Astrocyte (in vitro differentiated cells and primary cell): Measurements from ENCODE around the gene CACNA1D. TPM values are rescaled to one million over a fixed set of nuclear protein-coding genes. Genes with fewer than 3 reads are reported as not detected.

Experiments
- DNase-seq: peaks from one replicate; pipeline ENCODE4 v3.0.0-alpha.2; 2010; ENCODE audit warnings: low read depth
- FAIRE-seq: peaks from 2 replicates; lab custom pipeline; 2011; peaks lifted over from hg19 to GRCh38; lab: Jason Lieb, UNC
- H2AFZ ChIP-seq: 2 replicates; pipeline ENCODE4 v1.6.0; 2012; ENCODE audit warnings: low read depth, low read length, inconsistent platforms
- H3K27ac ChIP-seq: 2 replicates; pipeline ENCODE4 v1.5.1; 2011; ENCODE audit warnings: low read depth, low read length, inconsistent platforms
- H3K27me3 ChIP-seq: 2 replicates; pipeline ENCODE4 v1.6.0; 2011; ENCODE audit warnings: low read length, inconsistent platforms; ENCODE audit not compliant: insufficient read depth
- H3K36me3 ChIP-seq: 2 replicates; pipeline ENCODE4 v1.5.1; 2011; ENCODE audit warnings: low read length, inconsistent platforms; ENCODE audit not compliant: insufficient read depth
- H3K4me1 ChIP-seq: 2 replicates; pipeline ENCODE4 v1.5.1; 2011; ENCODE audit warnings: low read length, inconsistent platforms; ENCODE audit not compliant: insufficient read depth
- H3K4me2 ChIP-seq: 2 replicates; pipeline ENCODE4 v1.6.0; 2012; ENCODE audit warnings: low read length, inconsistent platforms
- H3K4me3 ChIP-seq: 2 replicates; pipeline ENCODE4 v1.5.1; 2011; ENCODE audit warnings: low read depth, mild to moderate bottlenecking, low read length, inconsistent platforms; ENCODE audit not compliant: insufficient read depth
- H3K79me2 ChIP-seq: 2 replicates; pipeline ENCODE4 v1.6.0; 2012; ENCODE audit warnings: mild to moderate bottlenecking, low read length, inconsistent platforms; ENCODE audit not compliant: insufficient read depth
- H3K9ac ChIP-seq: 2 replicates; pipeline ENCODE4 v1.6.0; 2012; ENCODE audit warnings: mild to moderate bottlenecking, low read length, inconsistent platforms
- H3K9me3 ChIP-seq: 2 replicates; pipeline ENCODE4 v1.5.1; 2012; ENCODE audit warnings: low read depth, mild to moderate bottlenecking, low read length, inconsistent platforms; ENCODE audit not compliant: insufficient read depth
- H4K20me1 ChIP-seq: 2 replicates; pipeline ENCODE4 v1.6.0; 2012; ENCODE audit warnings: low read length, inconsistent platforms; ENCODE audit not compliant: insufficient read depth
- H3K27ac Mint-ChIP-seq: one replicate; pipeline ENCODE4 v1.8.0; 2021; ENCODE audit warnings: mild to moderate bottlenecking, mixed read lengths; ENCODE audit not compliant: unreplicated experiment
- H3K27me3 Mint-ChIP-seq: one replicate; pipeline ENCODE4 v1.8.0; 2021; ENCODE audit warnings: low read depth, mixed read lengths; ENCODE audit not compliant: unreplicated experiment
- H3K36me3 Mint-ChIP-seq: one replicate; pipeline ENCODE4 v1.8.0; 2021; ENCODE audit warnings: low read depth, mixed read lengths; ENCODE audit not compliant: unreplicated experiment
- H3K4me1 Mint-ChIP-seq: one replicate; pipeline ENCODE4 v1.8.0; 2021; ENCODE audit warnings: low read depth, mixed read lengths; ENCODE audit not compliant: unreplicated experiment
- H3K4me3 Mint-ChIP-seq: one replicate; pipeline ENCODE4 v1.8.0; 2021; ENCODE audit warnings: mild to moderate bottlenecking, moderate library complexity, mixed read lengths; ENCODE audit not compliant: unreplicated experiment
- H3K9me3 Mint-ChIP-seq: one replicate; pipeline ENCODE4 v1.8.0; 2021; ENCODE audit warnings: mild to moderate bottlenecking, mixed read lengths; ENCODE audit not compliant: unreplicated experiment
- EZH2 ChIP-seq: IDR thresholded peaks from 2 replicates; pipeline ENCODE4 v1.6.1; 2012; ENCODE audit warnings: mild to moderate bottlenecking, low read length, inconsistent platforms; ENCODE audit not compliant: insufficient read depth
- total RNA-seq: library from RNA; stranded (reverse); gene quantifications from 2 replicates; pipeline ENCODE4 v1.2.1, GENCODE V29; 2021
- TF ChIP-seq, protein P1 (sequence below): IDR thresholded peaks from 2 replicates; pipeline ENCODE4 v1.5.1; 2011; ENCODE audit warnings: low read depth, mild to moderate bottlenecking, inconsistent platforms, low read length, moderate library complexity; ENCODE audit not compliant: insufficient read depth

The CACNA1D gene
- total RNA-seq, 1 donor from 2014 or later, result 0.41 TPM

DNA sequence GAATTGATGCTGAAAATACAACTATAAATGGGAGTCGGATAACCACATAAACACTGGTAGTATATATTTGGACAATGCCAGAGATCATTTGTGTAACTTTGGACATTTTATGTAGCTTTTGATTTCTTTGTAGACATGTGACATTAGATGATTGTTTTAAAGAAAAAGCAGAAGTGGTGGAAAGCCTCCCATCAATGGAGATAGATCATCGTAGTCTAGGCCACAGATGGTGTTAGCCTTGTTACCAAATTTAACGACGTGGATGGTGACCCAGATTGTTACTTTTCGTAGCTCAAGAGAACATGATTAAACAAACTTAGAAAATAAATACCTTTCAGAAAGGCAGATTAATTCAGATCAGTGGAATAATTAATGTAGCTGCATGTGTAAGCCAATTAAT lies 8.8 kb downstream of the CACNA1D start:
- H3K4me3 Mint-ChIP-seq, result no peak overlapping the region
- no peaks in the 10 kb centered on the region for H4K20me1 ChIP-seq
- H3K4me2 ChIP-seq, result no peak overlapping the region
- H3K36me3 Mint-ChIP-seq, result no peaks in the 10 kb centered on the region
- no peaks in the 10 kb centered on the region for H3K27me3 ChIP-seq
- no peak overlapping the region for H3K9ac ChIP-seq
- peaks cover 5% of the 10 kb centered on the region for H3K4me1 Mint-ChIP-seq
- no peak for TF ChIP-seq EZH2
- TF ChIP-seq, protein P1, sequence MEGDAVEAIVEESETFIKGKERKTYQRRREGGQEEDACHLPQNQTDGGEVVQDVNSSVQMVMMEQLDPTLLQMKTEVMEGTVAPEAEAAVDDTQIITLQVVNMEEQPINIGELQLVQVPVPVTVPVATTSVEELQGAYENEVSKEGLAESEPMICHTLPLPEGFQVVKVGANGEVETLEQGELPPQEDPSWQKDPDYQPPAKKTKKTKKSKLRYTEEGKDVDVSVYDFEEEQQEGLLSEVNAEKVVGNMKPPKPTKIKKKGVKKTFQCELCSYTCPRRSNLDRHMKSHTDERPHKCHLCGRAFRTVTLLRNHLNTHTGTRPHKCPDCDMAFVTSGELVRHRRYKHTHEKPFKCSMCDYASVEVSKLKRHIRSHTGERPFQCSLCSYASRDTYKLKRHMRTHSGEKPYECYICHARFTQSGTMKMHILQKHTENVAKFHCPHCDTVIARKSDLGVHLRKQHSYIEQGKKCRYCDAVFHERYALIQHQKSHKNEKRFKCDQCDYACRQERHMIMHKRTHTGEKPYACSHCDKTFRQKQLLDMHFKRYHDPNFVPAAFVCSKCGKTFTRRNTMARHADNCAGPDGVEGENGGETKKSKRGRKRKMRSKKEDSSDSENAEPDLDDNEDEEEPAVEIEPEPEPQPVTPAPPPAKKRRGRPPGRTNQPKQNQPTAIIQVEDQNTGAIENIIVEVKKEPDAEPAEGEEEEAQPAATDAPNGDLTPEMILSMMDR, result no peak
- H3K9me3 Mint-ChIP-seq, result no peaks in the 10 kb centered on the region
- H3K79me2 ChIP-seq, result no peaks in the 10 kb centered on the region
- H3K27ac Mint-ChIP-seq, result no peak overlapping the region
- FAIRE-seq (no peak), DNase-seq (no peak)
- no peaks in the 10 kb centered on the region for H3K9me3 ChIP-seq
- no peak overlapping the region for H2AFZ ChIP-seq
- no peak overlapping the region for H3K4me3 ChIP-seq
- peaks cover 5% of the 10 kb centered on the region for H3K27me3 Mint-ChIP-seq
- no peaks in the 10 kb centered on the region for H3K4me1 ChIP-seq
- no peak overlapping the region for H3K27ac ChIP-seq
- no peaks in the 10 kb centered on the region for H3K36me3 ChIP-seq

- no peak overlapping the region for H3K4me3 Mint-ChIP-seq
Observed at GRCh38 chr3:53506110-53506762, 11.8 kb downstream of the CACNA1D start.

GRCh38 chr3:53506763-53507145 lies 12.3 kb downstream of the CACNA1D start:
- H3K4me1 ChIP-seq, result no peaks in the 10 kb centered on the region
- H3K79me2 ChIP-seq, result no peaks in the 10 kb centered on the region
- Mint-ChIP-seq H3K4me3 (no peak overlapping the region), H3K4me1 (peaks cover 1% of the 10 kb centered on the region), H3K9me3 (no peaks in the 10 kb centered on the region), H3K27ac (no peak overlapping the region), H3K27me3 (peaks cover 15% of the 10 kb centered on the region), H3K36me3 (no peaks in the 10 kb centered on the region)
- no peak for FAIRE-seq
- H3K4me3 ChIP-seq, result no peak overlapping the region
- H4K20me1 ChIP-seq, result no peaks in the 10 kb centered on the region
- no peaks in the 10 kb centered on the region for H3K36me3 ChIP-seq
- H3K27me3 ChIP-seq, result peaks cover 12% of the 10 kb centered on the region
- H3K9me3 ChIP-seq, result no peaks in the 10 kb centered on the region
- TF ChIP-seq EZH2, result no peak
- TF ChIP-seq, protein P1, result no peak
- H3K4me2 ChIP-seq, result no peak overlapping the region
- H2AFZ ChIP-seq, result no peak overlapping the region
- no peak overlapping the region for H3K27ac ChIP-seq
- DNase-seq, result no peak
- no peak overlapping the region for H3K9ac ChIP-seq

More at GRCh38 chr3:53506110-53506762, 11.8 kb downstream of the CACNA1D start:
- no peak for DNase-seq
- Histone ChIP-seq H3K4me3 (no peak overlapping the region), H3K27ac (no peak overlapping the region), H3K4me1 (no peaks in the 10 kb centered on the region), H3K27me3 (peaks cover 8% of the 10 kb centered on the region), H3K36me3 (no peaks in the 10 kb centered on the region), H3K9me3 (no peaks in the 10 kb centered on the region), H2AFZ (no peak overlapping the region), H4K20me1 (no peaks in the 10 kb centered on the region), H3K9ac (no peak overlapping the region), H3K79me2 (no peaks in the 10 kb centered on the region), H3K4me2 (no peak overlapping the region)
- Mint-ChIP-seq H3K27ac (no peak overlapping the region), H3K9me3 (no peaks in the 10 kb centered on the region), H3K36me3 (no peaks in the 10 kb centered on the region), H3K27me3 (peaks cover 15% of the 10 kb centered on the region), H3K4me1 (peaks cover 1% of the 10 kb centered on the region)
- FAIRE-seq, result no peak
- TF ChIP-seq EZH2, result no peak
